GM19372 (cell line): Measurements from ENCODE around the gene MGAT2.
"Not testable (repeated sequence)": the region's sequence is repeated elsewhere in the genome, so short reads cannot be mapped to it uniquely, and the experiment has no call there.

Source experiments
- ATAC-seq: cut with Tn5 transposase; IDR thresholded peaks from one replicate; pipeline ENCODE4 v1.9.1; 2021; ENCODE audit warnings: mild to moderate bottlenecking, low read depth, moderate library complexity; ENCODE audit not compliant: unreplicated experiment

The MGAT2 gene

DNA sequence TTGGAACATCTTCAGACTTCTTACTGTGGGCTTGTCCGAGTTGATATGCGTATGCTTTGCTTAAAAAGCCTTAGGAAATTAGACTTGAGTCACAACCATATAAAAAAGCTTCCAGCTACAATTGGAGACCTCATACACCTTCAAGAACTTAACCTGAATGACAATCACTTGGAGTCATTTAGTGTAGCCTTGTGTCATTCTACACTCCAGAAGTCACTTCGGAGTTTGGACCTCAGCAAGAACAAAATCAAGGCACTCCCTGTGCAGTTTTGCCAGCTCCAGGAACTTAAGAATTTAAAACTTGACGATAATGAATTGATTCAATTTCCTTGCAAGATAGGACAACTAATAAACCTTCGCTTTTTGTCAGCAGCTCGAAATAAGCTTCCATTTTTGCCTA, 13.0 kb upstream of the MGAT2 start:
- ATAC-seq: no peak

DNA sequence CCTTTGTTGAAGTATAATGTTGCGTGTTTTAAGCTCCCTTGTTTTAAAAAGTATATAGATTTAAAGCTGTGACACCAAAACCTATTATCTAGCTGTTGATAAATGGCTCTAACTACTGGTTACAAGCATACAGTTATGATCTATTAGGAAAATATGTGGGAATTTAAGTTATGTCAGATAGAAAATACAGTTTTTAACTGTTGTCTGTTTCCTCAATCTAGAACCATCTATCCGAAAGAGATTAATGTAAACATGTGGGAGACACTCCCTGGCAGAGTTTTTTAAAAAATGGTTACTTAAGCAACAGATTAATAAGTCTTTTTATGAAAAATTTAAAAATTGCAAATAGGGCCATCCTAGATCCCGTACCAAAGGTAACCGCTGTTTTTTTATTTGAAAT, 8.3 kb upstream of the MGAT2 start:
- ATAC-seq: no peak

DNA sequence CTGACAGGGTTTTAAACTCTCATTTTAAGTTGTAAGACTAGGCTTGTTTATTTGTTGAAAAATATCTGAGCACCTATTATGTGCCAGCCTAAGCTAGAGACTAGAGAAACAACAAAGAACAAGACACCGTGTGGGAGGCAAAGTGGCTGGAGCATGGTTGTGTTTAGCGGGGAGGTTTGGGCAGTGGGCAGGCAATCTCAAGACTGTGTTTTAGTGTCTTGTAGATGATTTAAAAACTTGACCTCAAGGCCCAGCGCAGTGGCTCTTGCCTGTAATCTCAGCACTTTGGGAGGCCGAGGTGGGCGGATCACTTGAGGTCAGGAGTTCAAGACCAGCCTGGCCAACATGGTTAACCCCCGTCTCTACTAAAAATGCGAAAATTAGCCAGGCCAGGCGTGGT, 7.9 kb upstream of the MGAT2 start:
- no peak for ATAC-seq

DNA sequence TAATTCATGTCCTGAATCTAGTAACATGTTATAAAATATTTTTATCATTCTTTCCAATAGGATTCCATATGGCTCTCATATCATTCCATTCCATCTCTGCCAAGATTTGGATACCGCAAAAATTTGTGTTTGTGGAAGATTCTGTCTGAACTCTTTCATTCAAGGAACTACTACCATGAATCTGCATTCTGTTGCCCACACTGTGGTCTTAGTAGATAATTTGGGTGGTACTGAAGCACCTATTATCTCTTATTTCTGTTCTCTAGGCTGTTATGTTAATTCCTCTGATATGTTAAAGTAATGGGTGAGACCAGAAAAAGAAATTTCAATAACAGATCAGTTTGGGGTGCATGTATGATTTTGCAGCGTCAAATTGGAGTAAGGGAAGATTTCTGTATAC, 6.4 kb upstream of the MGAT2 start:
- ATAC-seq: no peak

DNA sequence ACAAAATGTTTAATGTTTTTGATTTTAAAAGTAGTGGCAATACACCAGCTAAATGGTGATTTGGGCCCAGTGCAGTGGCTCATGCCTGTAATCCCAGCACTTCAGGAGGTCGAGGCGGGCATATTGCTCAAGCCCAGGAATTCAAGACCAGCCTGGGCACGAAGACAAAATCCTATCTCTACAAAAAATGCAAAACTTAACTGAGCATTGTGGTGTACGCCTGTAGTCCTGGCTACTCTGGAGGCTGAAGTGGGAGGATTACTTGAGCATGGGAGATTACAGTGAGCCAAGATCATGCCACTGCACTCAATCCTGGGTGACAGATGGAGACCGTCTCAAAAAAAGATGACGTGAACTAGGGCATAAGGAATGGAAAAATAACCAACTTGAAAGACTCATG, 4.8 kb upstream of the MGAT2 start:
- no peak for ATAC-seq

DNA sequence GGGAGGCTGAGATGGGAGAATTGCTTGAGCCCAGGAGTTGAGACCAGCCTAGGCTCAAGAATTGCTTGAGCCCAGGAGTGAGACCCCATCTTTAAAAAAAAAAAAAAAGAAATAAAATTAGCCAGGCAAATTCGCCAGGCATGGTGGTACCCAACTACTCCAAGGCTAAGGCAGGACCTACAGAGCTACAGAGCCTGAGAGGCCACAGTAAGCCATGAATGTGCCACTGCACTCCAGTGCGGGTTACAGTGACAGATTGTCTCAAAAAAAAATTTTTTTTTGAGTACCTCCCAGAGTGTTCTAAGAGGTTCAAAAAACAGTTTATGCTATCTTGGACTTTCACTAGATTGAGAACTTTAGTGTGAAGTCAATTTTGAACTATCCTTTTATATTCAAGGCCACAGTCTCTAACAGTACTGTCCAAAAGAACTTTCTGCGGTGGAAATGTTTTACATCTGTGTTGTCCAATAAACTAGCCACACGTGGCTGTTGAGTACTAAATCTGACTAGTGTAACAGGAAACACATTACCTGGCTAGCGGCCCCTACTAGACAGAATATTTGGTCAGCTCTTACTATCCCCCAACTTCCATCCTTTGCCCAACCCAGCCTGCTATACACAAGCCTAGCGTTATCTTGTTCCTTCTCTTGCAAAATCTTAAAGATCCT, 2.6 kb upstream of the MGAT2 start:
- no peak for ATAC-seq

DNA sequence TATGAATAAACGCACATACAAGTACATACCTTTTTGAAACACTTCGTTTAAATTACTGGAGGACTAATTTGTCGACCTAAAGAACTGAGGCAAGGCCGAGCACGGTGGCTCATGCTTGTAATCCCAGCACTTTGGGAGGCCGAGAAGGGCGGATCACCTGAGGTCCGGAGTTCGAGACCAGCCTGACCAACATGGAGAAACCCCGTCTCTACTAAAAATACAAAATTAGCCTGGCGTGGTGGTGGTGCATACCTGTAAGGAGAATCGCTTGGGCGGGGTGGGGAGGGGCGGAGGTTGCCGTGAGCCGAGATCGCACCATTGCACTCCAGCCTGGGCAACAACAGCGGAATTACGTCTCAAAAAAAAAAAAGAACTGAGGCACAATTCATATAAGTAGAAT, 1.3 kb upstream of the MGAT2 start:
- ATAC-seq: not testable (repeated sequence)

DNA sequence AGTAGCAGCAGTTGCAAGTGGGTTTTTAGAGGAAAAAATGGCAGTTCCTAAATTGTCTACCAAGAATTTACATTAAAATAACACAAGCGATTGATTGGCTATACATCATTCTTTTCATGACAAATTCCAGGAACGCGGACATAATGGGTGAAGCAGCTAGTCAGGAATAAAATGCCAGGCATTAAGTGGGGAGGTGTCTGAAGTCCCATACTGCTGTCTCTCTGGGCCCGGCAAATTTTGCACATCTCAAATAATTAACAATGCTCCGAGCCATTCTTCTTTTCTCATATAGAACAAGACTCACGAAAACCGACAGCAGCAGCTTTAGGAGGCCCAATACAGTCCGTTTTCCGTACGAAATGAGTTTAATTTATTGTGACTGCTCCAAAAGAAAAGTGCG, 869 bp upstream of the MGAT2 start:
- no peak for ATAC-seq

DNA sequence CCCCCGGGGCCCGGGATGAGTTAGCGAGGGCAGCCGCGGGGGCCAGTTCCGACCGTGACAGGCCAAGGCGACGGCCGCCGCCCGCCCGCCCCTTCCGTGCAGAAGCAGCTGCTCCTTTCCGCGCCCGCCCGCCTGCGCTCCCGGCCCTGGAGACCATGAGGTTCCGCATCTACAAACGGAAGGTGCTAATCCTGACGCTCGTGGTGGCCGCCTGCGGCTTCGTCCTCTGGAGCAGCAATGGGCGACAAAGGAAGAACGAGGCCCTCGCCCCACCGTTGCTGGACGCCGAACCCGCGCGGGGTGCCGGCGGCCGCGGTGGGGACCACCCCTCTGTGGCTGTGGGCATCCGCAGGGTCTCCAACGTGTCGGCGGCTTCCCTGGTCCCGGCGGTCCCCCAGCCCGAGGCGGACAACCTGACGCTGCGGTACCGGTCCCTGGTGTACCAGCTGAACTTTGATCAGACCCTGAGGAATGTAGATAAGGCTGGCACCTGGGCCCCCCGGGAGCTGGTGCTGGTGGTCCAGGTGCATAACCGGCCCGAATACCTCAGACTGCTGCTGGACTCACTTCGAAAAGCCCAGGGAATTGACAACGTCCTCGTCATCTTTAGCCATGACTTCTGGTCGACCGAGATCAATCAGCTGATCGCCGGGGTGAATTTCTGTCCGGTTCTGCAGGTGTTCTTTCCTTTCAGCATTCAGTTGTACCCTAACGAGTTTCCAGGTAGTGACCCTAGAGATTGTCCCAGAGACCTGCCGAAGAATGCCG, 699 bp downstream of the MGAT2 start:
- peak; percentile 23 for ATAC-seq

DNA sequence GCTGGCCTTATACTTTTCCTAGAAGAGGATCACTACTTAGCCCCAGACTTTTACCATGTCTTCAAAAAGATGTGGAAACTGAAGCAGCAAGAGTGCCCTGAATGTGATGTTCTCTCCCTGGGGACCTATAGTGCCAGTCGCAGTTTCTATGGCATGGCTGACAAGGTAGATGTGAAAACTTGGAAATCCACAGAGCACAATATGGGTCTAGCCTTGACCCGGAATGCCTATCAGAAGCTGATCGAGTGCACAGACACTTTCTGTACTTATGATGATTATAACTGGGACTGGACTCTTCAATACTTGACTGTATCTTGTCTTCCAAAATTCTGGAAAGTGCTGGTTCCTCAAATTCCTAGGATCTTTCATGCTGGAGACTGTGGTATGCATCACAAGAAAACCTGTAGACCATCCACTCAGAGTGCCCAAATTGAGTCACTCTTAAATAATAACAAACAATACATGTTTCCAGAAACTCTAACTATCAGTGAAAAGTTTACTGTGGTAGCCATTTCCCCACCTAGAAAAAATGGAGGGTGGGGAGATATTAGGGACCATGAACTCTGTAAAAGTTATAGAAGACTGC, 1.5 kb downstream of the MGAT2 start:
- ATAC-seq: no peak

DNA sequence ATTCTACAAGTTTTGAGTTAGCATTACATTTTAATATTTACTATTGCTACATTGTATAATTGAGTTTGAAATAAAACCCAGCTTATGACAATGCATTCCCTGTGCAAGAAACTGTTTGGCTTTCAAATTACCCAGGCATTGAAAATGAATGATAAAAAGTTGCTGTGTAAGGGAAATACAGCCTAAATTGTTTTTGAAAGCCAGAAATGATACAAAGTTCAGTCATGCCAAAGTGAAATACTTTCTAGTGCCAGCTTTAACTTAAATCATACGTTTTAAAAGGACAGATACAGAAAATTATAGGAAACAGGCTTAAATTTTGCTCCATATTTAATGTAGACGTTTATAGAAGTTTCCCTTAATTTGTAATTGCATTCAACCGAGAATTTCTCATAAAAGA, 2.8 kb downstream of the MGAT2 start:
- no peak for ATAC-seq

DNA sequence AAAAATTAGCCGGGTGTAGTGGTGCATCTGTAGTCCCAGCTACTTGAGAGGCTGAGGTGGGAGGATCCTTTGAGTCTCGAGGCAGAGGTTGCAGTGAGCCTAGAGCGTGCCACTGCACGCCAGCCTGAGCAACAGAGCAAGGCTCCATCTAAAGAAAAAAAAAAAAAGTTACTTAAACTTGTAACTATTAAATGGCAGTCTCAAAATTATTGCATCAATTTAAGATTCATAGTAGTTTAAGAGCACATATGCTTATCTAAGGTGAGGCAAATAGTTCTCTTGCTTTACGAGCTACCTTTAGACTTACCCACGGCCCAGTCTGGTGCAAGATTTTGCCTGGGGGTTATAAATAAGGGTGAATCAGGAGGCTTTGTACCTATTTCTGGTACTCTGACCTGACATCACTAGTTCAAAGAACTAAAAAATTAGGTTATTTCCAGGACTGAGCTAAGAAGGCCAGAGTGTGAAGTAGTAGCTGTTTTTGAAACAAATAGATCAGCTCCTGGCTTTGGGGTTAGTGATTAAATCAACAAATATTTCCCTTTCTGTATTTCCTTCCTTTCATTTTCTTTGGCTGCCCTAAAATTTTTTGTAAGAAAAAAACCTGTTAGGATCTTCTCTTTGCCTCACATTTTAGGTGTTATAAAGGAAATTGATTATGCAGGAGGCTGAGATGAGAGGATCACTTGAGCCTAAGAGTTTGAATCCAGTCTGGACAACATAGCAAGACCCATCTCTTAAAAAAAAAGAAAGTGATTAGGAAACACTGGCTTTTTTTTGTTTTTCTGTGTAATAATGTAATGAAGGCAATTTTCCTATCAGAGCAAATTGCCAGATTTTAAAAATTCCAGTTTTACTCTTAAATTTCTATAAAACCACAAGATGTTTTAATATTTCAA, 3.6 kb downstream of the MGAT2 start:
- no peak for ATAC-seq

DNA sequence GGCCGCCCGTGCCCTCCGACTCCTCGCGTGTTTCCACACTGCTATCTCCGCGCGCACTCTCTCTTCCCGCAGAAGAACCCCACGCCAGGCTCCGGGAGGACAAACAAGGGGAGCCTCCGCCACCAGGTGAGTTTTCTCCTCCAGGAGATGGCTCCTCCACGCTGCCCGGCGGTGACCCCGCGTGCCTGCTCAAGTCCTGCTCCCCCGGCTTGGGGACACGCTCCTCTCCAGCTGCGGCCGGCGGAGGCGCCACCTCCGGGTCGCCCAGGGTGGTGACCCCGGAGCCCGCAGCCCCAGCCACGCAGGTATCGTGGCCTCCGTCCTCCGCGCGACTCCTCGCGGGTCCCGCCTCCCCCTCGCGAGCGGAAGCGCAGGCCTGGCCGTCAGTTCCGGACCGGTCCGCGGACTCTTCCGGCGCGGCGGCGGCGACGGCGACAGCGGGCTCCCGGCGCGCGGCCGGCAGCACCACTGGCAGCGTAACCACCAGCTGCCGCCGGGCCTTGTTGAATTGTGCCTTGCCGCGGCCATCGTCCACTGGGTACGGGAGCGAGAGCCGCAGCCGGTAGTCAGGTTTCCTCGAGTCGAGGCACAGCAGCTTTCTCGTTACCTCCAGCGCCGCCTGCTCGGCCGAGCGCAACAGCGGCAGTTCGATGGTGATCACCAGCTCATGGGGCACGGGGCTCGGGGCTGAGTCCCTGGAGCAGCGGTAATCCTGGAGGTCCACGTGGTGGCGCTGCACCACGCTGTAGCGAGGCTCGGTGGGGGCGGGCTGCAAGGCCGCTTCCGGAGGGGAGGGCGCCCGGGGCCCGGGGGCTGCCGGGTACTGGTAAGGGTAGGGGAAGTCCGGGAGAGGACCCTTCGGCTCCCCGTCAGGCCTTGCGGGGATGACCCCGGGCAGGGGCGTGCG, 13.3 kb downstream of the MGAT2 start:
- peak; percentile 74 for ATAC-seq

DNA sequence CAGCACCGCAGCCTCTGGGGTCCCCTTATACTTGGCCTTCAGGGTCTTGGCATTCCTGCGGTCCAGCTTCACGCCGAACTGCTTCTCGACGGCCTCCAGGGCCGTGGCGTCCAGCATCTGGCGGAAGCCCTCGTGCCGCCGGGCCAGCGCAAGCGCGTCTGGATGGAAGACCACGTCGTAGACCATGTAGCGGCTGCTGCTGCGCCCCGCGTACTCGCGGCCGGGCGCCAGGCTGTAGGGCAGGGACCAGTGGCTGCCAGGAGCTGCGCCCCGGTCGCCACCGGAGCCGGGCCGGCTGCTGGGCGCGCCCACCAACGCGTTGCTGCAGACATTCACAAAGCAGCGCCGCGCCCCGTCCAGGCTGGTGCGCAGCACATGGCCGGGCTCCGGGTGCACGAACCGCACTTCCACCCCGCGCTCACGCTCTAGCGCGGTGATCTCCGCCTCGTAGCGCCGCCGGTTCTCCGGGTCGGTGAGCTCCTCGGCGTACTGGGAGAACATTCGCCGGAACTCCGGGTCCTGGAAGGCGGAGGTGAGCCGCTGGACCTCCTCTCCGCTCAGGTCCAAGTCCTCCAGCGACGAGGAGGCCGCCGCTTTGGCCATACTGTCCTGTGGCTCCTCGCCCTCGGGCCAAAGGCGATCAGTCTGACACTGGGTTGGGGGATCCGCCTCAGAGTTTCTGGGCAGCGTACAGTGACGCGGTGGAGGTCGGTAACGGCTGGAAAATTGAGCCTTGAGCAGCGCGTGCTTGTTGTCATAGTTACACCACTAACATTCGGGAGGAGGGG, 14.1 kb downstream of the MGAT2 start, which contains the start of gene DNAAF2:
DNAAF2 (minus strand) TSS at position 698 of the 788 bp plus-strand sequence; CDS start at position 603, 95 bp downstream.
- peak; percentile 23 for ATAC-seq

DNA sequence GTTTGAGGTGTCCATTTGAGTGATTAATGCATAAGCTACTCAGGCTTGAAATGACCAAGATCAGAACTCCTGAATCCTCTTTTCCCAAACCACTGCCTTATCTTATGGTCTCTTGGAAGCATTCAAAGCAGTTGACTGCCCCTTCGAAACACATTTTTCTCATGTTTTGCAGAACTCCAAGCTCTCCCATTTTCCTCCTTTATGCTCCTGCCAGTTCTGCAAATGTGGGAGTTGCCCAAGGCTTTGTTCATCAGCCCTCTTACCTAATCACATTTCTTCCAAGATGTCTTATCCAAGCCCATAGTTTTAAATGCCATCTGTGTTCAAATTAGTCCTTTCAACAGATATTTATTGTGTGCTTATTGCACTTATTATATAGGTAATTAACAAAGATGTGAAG, 16.3 kb downstream of the MGAT2 start:
- no peak for ATAC-seq

DNA sequence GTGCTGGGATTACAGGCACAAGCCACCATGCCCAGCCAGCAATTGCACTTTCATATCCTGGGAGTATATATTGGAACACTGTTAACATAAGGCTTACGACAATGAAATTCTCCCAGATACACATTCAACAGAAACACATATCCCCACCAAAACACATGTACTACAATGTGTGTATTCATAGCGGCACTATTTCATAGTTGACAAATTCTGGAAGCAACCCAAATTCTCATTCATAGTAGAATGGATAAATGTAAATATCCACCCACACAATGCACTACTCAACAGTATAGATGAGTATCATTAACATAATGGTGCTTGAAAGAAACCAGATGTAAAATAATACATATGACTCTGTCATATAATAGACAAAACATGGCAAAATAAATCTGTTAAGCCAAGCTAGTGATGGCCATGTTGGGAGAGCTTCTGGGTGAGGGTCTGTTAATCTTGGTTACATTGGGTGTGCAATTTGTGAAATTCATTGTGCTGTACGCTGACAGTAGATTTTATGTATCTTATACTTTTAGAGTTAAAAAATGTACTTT, 17.0 kb downstream of the MGAT2 start:
- no peak for ATAC-seq

DNA sequence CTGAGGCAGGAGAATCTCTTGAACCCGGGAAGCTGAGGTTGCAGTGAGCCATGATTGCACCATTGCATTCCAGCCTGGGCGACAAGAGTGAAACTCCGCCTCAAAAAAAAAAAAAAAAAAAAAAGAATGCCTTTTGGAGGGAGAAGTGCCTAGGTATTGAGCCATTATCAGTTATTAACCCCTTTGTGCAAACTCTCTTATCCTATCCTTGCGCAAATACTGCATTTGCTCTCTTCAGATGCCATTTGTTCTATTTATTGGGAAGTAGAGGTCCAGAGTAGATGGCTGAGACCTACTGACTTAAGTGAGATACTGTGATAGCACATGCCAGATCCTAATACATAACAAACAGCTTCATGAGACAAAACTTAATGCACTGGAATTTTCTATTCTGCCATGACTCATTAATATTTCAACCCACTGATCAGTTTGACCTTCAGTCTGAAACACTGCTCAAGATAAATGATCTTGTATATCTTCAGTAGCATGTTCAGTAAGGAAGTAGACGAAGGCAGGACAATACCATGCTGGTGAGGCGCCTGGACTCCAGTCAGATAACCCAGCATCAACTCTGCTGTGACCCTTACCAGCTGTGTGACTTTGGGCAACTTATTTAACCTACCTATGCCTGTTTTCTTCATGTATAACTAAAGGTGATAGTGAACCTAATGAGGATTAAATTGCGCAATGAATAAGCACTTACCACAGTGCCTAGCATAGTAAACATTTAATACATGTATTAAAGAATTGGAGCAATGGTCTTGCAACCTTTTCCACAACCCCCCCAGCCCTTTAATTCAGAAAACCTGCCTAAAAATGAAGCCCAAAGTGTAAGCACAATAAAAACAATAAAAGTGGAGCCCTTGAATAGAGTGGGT, 20.2 kb downstream of the MGAT2 start:
- no peak for ATAC-seq

DNA sequence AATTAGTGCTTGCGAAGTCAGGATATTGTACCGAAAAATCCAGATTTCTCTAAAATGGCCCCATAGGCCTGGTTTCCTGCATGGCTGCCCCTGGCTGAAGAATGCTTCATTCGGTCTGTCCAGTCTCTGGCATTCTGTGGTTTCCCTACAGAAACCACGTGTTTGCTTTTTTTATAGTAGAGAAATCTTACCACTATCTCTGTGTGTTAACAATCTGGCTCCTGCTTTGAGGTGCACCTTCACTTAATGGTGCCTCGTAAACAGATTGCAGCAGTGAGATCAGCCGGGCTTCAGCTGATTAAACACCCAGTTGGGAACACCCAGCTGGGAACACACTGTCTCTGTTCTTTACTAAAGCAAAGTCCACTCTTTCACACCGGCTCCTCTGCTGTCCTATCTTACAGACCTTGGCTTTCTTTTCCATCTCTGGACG, 21.1 kb downstream of the MGAT2 start:
- ATAC-seq: no peak
